Esophagus (tissue), 2 donors: ENCODE measurements around the gene UNC45B. TPM values are rescaled to one million over a fixed set of nuclear protein-coding genes. Genes with fewer than 3 reads are reported as not detected.
A peak's percentile ranks its signal among the peaks of the same experiment; 100 is the strongest.

Experiments used
- H3K27ac ChIP-seq, 2 donors: one replicate each; pipeline ENCODE4 v1.5.1; 2013; ENCODE audit warnings: low read depth in 2 of 2, mild to moderate bottlenecking in 2 of 2, inconsistent platforms in 1 of 2, low read length in 1 of 2, moderate library complexity in 1 of 2
- H3K27me3 ChIP-seq, 2 donors: one replicate each; pipeline ENCODE4 v1.6.1; 2013; ENCODE audit warnings: low read length in 2 of 2, control low read depth in 1 of 2, mild to moderate bottlenecking in 1 of 2; ENCODE audit not compliant: insufficient read depth in 2 of 2, control insufficient read depth in 1 of 2
- H3K36me3 ChIP-seq, 2 donors: one replicate each; pipeline ENCODE4 v1.6.1; 2013; ENCODE audit warnings: low read length in 1 of 2; ENCODE audit not compliant: control insufficient read depth in 2 of 2, insufficient read depth in 2 of 2
- H3K4me1 ChIP-seq, 2 donors: one replicate each; pipeline ENCODE4 v1.6.1; 2013; ENCODE audit warnings: low read length in 1 of 2; ENCODE audit not compliant: control insufficient read depth in 2 of 2, insufficient read depth in 2 of 2
- H3K4me3 ChIP-seq, 2 donors: one replicate each; pipeline ENCODE4 v1.5.1; 2013; ENCODE audit warnings: low read length in 2 of 2, mild to moderate bottlenecking in 2 of 2, low read depth in 1 of 2, moderate library complexity in 1 of 2
- H3K9me3 ChIP-seq, 2 donors: one replicate each; pipeline ENCODE4 v1.6.1; 2013; ENCODE audit warnings: mild to moderate bottlenecking in 2 of 2, low read depth in 1 of 2, low read length in 1 of 2, moderate library complexity in 1 of 2; ENCODE audit not compliant: control insufficient read depth in 2 of 2, insufficient read depth in 1 of 2
- WGBS, 2 donors: extraction: QIAGEN DNeasy Blood & Tissue Kit; methylation state at CpG; one replicate each; pipeline ENCODE4 v1.1.7; 2013; 5-methylcytosine and 5-hydroxymethylcytosine counted together
- polyA plus RNA-seq, 2 donors: library from polyadenylated mRNA; stranded (reverse); fragments of 200-250 nt; gene quantifications; one replicate each; pipeline ENCODE4 v1.2.3, GENCODE V29; 2013
- donor health status: healthy with polysubstance abuse.
- donor health status: Bipolar disorder and iron deficiency.

UNC45B gene
- polyA plus RNA-seq, 2 donors, result 0.01 to 0.02 TPM

GRCh38 chr17:35119370-35120165 lies 28.0 kb upstream of the UNC45B start, which contains the start of gene RAD51D:
RAD51D (minus strand) TSS chr17:35119860; CDS start chr17:35119613, 247 bp downstream.
- no peaks in the 10 kb centered on the region for H3K27me3 ChIP-seq
- 0% methylated on average over 69 to 72 of the region's 72 CpGs for WGBS, 2 donors
- peak within 1 kb of the TSS in 1 of 2 donors; percentile 79 for H3K27ac ChIP-seq
- H3K4me1 ChIP-seq, result peaks cover 3% of the 10 kb centered on the region in 2 donors
- peak within 1 kb of the TSS; percentile 66 to 76 for H3K4me3 ChIP-seq
- no peaks in the 10 kb centered on the region for H3K36me3 ChIP-seq
- no peaks in the 10 kb centered on the region for H3K9me3 ChIP-seq

DNA sequence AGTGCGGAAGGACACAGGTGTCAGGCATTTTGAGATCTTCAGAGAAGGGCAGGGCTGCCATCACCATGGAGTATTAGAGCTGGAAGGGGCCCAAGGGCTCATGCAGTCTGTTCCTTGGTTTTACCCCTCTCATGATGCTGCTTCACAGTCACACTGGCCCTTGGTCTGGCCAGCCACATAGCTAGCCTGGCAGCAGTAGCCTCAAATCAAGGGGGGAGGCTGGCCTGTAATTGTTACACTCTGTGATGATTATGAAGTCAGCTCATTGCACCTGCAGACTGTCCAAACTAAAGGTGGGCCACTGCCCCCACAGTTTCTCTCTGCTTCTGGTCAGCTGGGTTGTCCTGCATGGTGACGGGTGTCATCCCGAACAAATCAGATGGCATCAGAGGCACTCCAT lies 26.3 kb upstream of the UNC45B start, which contains the start of gene FNDC8:
Gene FNDC8 (plus strand): TSS at position 301 of the 400 bp plus-strand sequence. CDS start 79 bp downstream, at position 380.
- WGBS, 2 donors, result 88 to 93% methylated on average over 3 of the region's 3 CpGs
- H3K36me3 ChIP-seq, result no peaks in the 10 kb centered on the region
- H3K4me3 ChIP-seq, result no peak within 1 kb of the TSS
- H3K4me1 ChIP-seq, result peaks cover 3% of the 10 kb centered on the region in 2 donors
- no peak within 1 kb of the TSS for H3K27ac ChIP-seq
- H3K9me3 ChIP-seq, result no peaks in the 10 kb centered on the region
- H3K27me3 ChIP-seq, result no peaks in the 10 kb centered on the region

DNA sequence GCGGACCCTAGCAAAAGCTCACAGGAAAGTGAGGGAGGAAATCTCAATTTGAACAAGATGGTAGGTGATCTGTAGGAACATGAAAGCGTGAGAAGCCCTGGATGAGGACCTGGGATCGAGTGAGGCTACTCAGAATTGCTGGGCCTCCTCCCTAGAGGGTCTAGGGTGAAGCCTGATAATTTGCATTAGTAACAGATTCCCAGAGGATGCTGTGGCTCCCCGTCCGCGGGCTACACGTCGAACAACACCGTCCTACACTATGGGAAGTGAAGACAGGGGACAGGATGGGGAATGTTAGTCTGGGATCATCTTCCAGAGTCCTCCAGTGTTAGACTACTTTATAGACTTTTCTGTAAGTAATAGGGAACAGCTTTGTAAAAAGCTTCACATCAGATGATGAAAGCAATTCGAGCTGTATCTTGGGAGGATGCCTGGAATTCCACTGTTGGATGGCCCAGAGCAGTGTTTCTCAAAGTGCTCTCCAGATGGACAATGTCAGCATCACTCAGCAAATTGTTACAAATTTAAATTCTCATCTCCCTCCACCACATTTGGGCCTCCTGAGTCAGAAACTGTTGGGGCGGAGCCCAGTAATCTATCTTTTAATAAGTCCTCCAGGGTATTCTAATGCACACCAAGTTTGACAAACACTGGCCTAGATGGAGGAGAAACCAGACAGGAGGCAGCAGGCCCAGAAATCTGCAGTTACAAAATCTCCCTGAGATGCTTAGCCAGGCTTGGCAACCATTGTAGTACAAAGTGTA lies 19.7 kb upstream of the UNC45B start:
- peaks cover 0 to 2% of the 10 kb centered on the region in 2 donors for H3K4me1 ChIP-seq
- no peak overlapping the region for H3K27ac ChIP-seq
- H3K9me3 ChIP-seq, result no peaks in the 10 kb centered on the region
- H3K27me3 ChIP-seq, result no peaks in the 10 kb centered on the region
- WGBS, 2 donors, result 75 to 86% methylated on average over 11 of the region's 11 CpGs
- H3K4me3 ChIP-seq, result no peak overlapping the region
- H3K36me3 ChIP-seq, result peaks cover 4 to 17% of the 10 kb centered on the region in 2 donors

GRCh38 chr17:35129154-35129972 lies 18.3 kb upstream of the UNC45B start:
- Histone ChIP-seq H3K4me3 (no peak overlapping the region), H3K4me1 (peaks cover 0 to 2% of the 10 kb centered on the region in 2 donors), H3K36me3 (peaks cover 7 to 30% of the 10 kb centered on the region in 2 donors), H3K9me3 (no peaks in the 10 kb centered on the region), H3K27me3 (no peaks in the 10 kb centered on the region), H3K27ac (no peak overlapping the region)
- 76 to 78% methylated on average over 11 of the region's 11 CpGs for WGBS, 2 donors

GRCh38 chr17:35129973-35130351 lies 17.7 kb upstream of the UNC45B start:
- Histone ChIP-seq H3K4me1 (peaks cover 0 to 2% of the 10 kb centered on the region in 2 donors), H3K9me3 (no peaks in the 10 kb centered on the region), H3K36me3 (peaks cover 7 to 30% of the 10 kb centered on the region in 2 donors), H3K27ac (no peak overlapping the region), H3K4me3 (no peak overlapping the region), H3K27me3 (no peaks in the 10 kb centered on the region)
- 87 to 93% methylated on average over 5 of the region's 5 CpGs for WGBS, 2 donors

- Histone ChIP-seq H3K9me3 (no peaks in the 10 kb centered on the region), H3K27me3 (no peaks in the 10 kb centered on the region)
- WGBS, 2 donors, result 95 to 100% methylated on average over 3 of the region's 3 CpGs
Measured at GRCh38 chr17:35130392-35130791, 17.2 kb upstream of the UNC45B start.

GRCh38 chr17:35132099-35132498 lies 15.5 kb upstream of the UNC45B start:
- Histone ChIP-seq H3K4me3 (no peak overlapping the region), H3K9me3 (no peaks in the 10 kb centered on the region), H3K36me3 (peaks cover 16 to 46% of the 10 kb centered on the region in 2 donors), H3K4me1 (peaks cover 0 to 1% of the 10 kb centered on the region in 2 donors), H3K27me3 (no peaks in the 10 kb centered on the region), H3K27ac (no peak overlapping the region)
- 69 to 78% methylated on average over 10 of the region's 10 CpGs for WGBS, 2 donors

More at GRCh38 chr17:35130392-35130791, 17.2 kb upstream of the UNC45B start:
- H3K4me3 ChIP-seq, result no peak overlapping the region
- H3K27ac ChIP-seq, result no peak overlapping the region
- peaks cover 0 to 2% of the 10 kb centered on the region in 2 donors for H3K4me1 ChIP-seq
- peaks cover 7 to 34% of the 10 kb centered on the region in 2 donors for H3K36me3 ChIP-seq

DNA sequence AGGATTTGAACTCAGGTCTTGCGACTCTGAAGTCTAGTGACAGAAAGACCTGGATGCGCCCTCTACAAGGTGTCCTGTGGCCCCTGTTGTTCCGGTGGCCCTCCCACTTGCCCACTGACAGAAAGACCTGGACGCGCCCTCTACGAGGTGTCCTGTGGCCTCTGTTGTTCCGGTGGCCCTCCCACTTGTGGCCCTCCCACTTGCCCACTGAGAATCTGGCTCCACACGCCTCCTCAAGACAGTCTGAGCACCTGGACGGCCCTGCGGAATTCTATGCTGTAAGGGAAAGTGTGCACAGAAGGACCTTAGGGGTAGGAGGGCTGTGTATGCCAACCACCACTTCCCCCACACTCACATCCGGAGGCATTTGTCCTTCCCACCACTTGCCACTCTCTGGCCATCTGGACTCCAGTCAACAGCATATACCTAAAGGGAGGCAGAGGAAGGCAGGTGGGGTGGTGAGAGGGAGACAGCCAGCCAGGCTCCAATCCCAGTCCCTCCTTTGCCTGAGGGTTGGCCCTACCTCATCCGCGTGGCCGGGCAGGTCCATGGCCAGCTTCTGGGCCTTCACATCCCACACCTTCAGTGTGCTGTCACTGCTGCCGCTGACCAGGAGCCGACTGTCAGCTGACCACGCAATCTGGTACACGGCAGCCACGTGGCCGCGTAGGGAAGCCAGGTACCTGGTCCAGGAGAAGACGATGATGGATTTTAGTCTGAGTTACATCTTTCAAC lies 14.6 kb upstream of the UNC45B start:
- no peak overlapping the region for H3K27ac ChIP-seq
- H3K4me1 ChIP-seq, result no peaks in the 10 kb centered on the region
- H3K36me3 ChIP-seq, result peaks cover 19 to 50% of the 10 kb centered on the region in 2 donors
- WGBS, 2 donors, result 93% methylated on average over 22 of the region's 22 CpGs
- H3K4me3 ChIP-seq, result no peak overlapping the region
- no peaks in the 10 kb centered on the region for H3K9me3 ChIP-seq
- H3K27me3 ChIP-seq, result no peaks in the 10 kb centered on the region
